PFSK-1 (cell line): Measurements from ENCODE around the gene PELO.

Experiments used
- POLR2AphosphoS5 ChIP-seq: IDR thresholded peaks from 2 replicates; pipeline ENCODE4 v1.6.1; 2012; ENCODE audit warnings: low read depth, mild to moderate bottlenecking, control low read depth, low read length, moderate library complexity
- REST ChIP-seq, 2 experiments: IDR thresholded peaks; 2 replicates each; pipeline versions ENCODE4 v1.6.1 to v1.8.0; 2011 to 2012; ENCODE audit warnings: low read depth in 2 of 2, low read length in 2 of 2, control low read depth in 1 of 2, inconsistent platforms in 1 of 2, mild to moderate bottlenecking in 1 of 2, moderate library complexity in 1 of 2; ENCODE audit not compliant: insufficient read depth in 1 of 2
- SIN3A ChIP-seq: IDR thresholded peaks from 2 replicates; pipeline ENCODE4 v1.6.1; 2012; ENCODE audit warnings: mild to moderate bottlenecking, low read length, moderate library complexity, borderline replicate concordance; ENCODE audit not compliant: insufficient read depth
- TAF1 ChIP-seq: IDR thresholded peaks from 2 replicates; pipeline ENCODE4 v1.6.1; 2012; ENCODE audit warnings: low read length, control low read depth, borderline replicate concordance; ENCODE audit not compliant: insufficient read depth

- TF ChIP-seq REST (IDR thresholded peaks at IDR 0.05; ENCODE audit: insufficient read depth in 1 of 2, low read depth in 2 of 2, low read length in 2 of 2) (no peak), POLR2AphosphoS5 (no peak), SIN3A (no peak), TAF1 (no peak)
These were observed 11.2 kb downstream of the PELO start for GRCh38 chr5:52798938-52799337.
